HCT116 (cell line): ENCODE measurements around the gene ITPK1. TPM values are rescaled to one million over a fixed set of nuclear protein-coding genes. Genes with fewer than 3 reads are reported as not detected.

Source experiments
- ATAC-seq: fragments of 200-7000 bp; cut with Tn5 transposase; 2 replicates; pipeline ENCODE4 v1.9.1; 2020; ENCODE audit warnings: mild to moderate bottlenecking, moderate library complexity
- BruUV-seq: library from RNA; stranded (reverse); fragments of 400-500 nt; replicated peaks from 2 replicates; lab custom pipeline; 2021; lab: Mats Ljungman, UMichigan
- CTCF ChIA-PET: fragments of 300-600 bp; sonication (Branson Sonifier 250); formaldehyde crosslinking; loops from one replicate; lab custom pipeline; 2021; ENCODE audit warnings: antibody characterized with exemption; lab: Charles Lee
- POLR2A ChIA-PET: fragments of 300-600, 350-600 bp; sonication (Branson Sonifier 250); formaldehyde crosslinking; loops from one replicate; lab custom pipeline; 2021; ENCODE audit warnings: antibody characterized with exemption; lab: Charles Lee
- RAD21 ChIA-PET, 2 experiments: fragments of 300-600 bp; sonication (Branson Sonifier 250); formaldehyde crosslinking; loops; one replicate each; lab custom pipeline; 2023; ENCODE audit warnings: low total read pairs in 2 of 2; ENCODE audit not compliant: uncharacterized antibody in 2 of 2, unreplicated experiment in 2 of 2, low non-redundant PET in 1 of 2; lab: Charles Lee
- DNase-seq: peaks from one replicate; pipeline ENCODE4 v3.0.0-alpha.2; 2010; ENCODE audit warnings: low read depth, low spot score
- H2AFZ ChIP-seq: fragments of 200-600 bp; shearing (Covaris generic), sonication (generic); 2 replicates; pipeline ENCODE4 v1.6.1; 2017; ENCODE audit warnings: low read depth, mixed run types, mixed read lengths, antibody characterized with exemption, low read length; ENCODE audit not compliant: poor library complexity, severe bottlenecking
- H3K27ac ChIP-seq: 2 replicates; pipeline ENCODE4 v1.5.1; 2012; ENCODE audit warnings: low read depth, low read length
- H3K27me3 ChIP-seq: fragments of 200-600 bp; sonication (generic); 2 replicates; pipeline ENCODE4 v1.6.1; 2016; ENCODE audit warnings: mixed run types, low read length, mixed read lengths; ENCODE audit not compliant: insufficient read depth
- H3K36me3 ChIP-seq, 2 experiments: fragments of 200-500 bp in 1 of 2; fragments of 200-600 bp in 1 of 2; sonication (Bioruptor generic) in 1 of 2; sonication (generic) in 1 of 2; 2 replicates each; pipeline versions ENCODE4 v1.5.1 to v1.6.1; 2014 to 2016; ENCODE audit warnings: low read length in 2 of 2, inconsistent platforms in 1 of 2, mixed read lengths in 1 of 2, mixed run types in 1 of 2; ENCODE audit not compliant: insufficient read depth in 2 of 2, control insufficient read depth in 1 of 2
- H3K4me1 ChIP-seq, 2 experiments: fragments of 200-600 bp in 1 of 2; sonication (generic) in 1 of 2; 2 replicates each; pipeline versions ENCODE4 v1.5.1 to v1.6.1; 2012 to 2017; ENCODE audit warnings: low read length in 2 of 2, inconsistent platforms in 1 of 2, mild to moderate bottlenecking in 1 of 2, mixed read lengths in 1 of 2, mixed run types in 1 of 2, moderate library complexity in 1 of 2; ENCODE audit not compliant: insufficient read depth in 2 of 2, control insufficient read depth in 1 of 2
- H3K4me2 ChIP-seq: fragments of 200-600 bp; sonication (generic); 2 replicates; pipeline ENCODE4 v1.6.1; 2017; ENCODE audit warnings: mixed run types, low read length, mixed read lengths
- H3K4me3 ChIP-seq, 2 experiments: fragments of 200-600 bp in 1 of 2; sonication (generic) in 1 of 2; replicated peaks in 1 of 2; 2 replicates each; pipeline ENCODE4 v1.5.1; 2011 to 2016; ENCODE audit warnings: low read length in 2 of 2, control low read depth in 1 of 2, low read depth in 1 of 2, mild to moderate bottlenecking in 1 of 2, mixed read lengths in 1 of 2, mixed run types in 1 of 2
- H3K79me2 ChIP-seq: fragments of 200-600 bp; sonication (generic); 2 replicates; pipeline ENCODE4 v1.6.1; 2017; ENCODE audit warnings: mild to moderate bottlenecking, mixed run types, low read length, moderate library complexity, mixed read lengths; ENCODE audit not compliant: insufficient read depth
- H3K9ac ChIP-seq: fragments of 200-600 bp; sonication (generic); 2 replicates; pipeline ENCODE4 v1.6.1; 2016; ENCODE audit warnings: low read length, mixed read lengths
- H3K9me2 ChIP-seq: fragments of 200-600 bp; sonication (generic), shearing (Covaris generic); 2 replicates; pipeline ENCODE4 v1.6.1; 2017; ENCODE audit warnings: mixed run types, mild to moderate bottlenecking, moderate library complexity; ENCODE audit not compliant: insufficient read depth
- H3K9me3 ChIP-seq, 2 experiments: fragments of 200-500 bp in 1 of 2; fragments of 200-600 bp in 1 of 2; sonication (Bioruptor generic) in 1 of 2; sonication (generic) in 1 of 2; 2 replicates each; pipeline ENCODE4 v1.6.1; 2014 to 2017; ENCODE audit warnings: low read length in 2 of 2, mixed read lengths in 2 of 2, inconsistent platforms in 1 of 2, low read depth in 1 of 2, mild to moderate bottlenecking in 1 of 2, mixed run types in 1 of 2, moderate library complexity in 1 of 2; ENCODE audit not compliant: control insufficient read depth in 1 of 2, insufficient read depth in 1 of 2
- H4K20me1 ChIP-seq: fragments of 200-600 bp; sonication (generic), shearing (Covaris generic); 2 replicates; pipeline ENCODE4 v1.6.1; 2017; ENCODE audit warnings: mixed run types, mild to moderate bottlenecking, moderate library complexity; ENCODE audit not compliant: insufficient read depth
- CBX3 ChIP-seq: IDR thresholded peaks from 2 replicates; pipeline ENCODE4 v1.6.1; 2012; ENCODE audit warnings: low read depth
- CEBPB ChIP-seq: IDR thresholded peaks from 2 replicates; pipeline ENCODE4 v1.6.1; 2012; ENCODE audit warnings: low read depth
- ELF1 ChIP-seq: IDR thresholded peaks from 2 replicates; pipeline ENCODE4 v1.6.1; 2012; ENCODE audit warnings: low read depth, borderline replicate concordance
- POLR2AphosphoS5 ChIP-seq: IDR thresholded peaks from 2 replicates; pipeline ENCODE4 v1.6.1; 2011; ENCODE audit warnings: mild to moderate bottlenecking, low read depth, low read length, moderate library complexity
- intact Hi-C: fragments of 100-400 bp; cut with micrococcal nuclease; formaldehyde crosslinking; loops from 2 replicates; pipeline ENCODE4 v1.10.0; 2022
- total RNA-seq: library from RNA; stranded (reverse); gene quantifications from one replicate; pipeline ENCODE4 v1.2.1, GENCODE V29; 2021; ENCODE audit not compliant: unreplicated experiment
- TF ChIP-seq, protein P1 (sequence below): IDR thresholded peaks from 2 replicates; pipeline ENCODE4 v1.6.1; 2011; ENCODE audit warnings: mild to moderate bottlenecking, low read length, moderate library complexity; ENCODE audit not compliant: insufficient replicate concordance; ENCODE audit errors: extremely low read depth
- TF ChIP-seq, protein P2 (sequence below), 3 experiments: fragments of 200-600 bp in 1 of 3; sonication (generic) in 1 of 3; IDR thresholded peaks in 2 of 3; conservative IDR thresholded peaks in 1 of 3; 2 replicates each; pipeline ENCODE4 v1.5.1; 2012 to 2017; ENCODE audit warnings: low read depth in 2 of 3, low read length in 2 of 3, antibody characterized with exemption in 1 of 3, borderline replicate concordance in 1 of 3, control low read depth in 1 of 3, mild to moderate bottlenecking in 1 of 3, mixed read lengths in 1 of 3, mixed run types in 1 of 3, moderate library complexity in 1 of 3; ENCODE audit not compliant: insufficient read depth in 1 of 3

The ITPK1 gene
- total RNA-seq, 1 experiment from 2014 or later: 70.2 TPM

DNA sequence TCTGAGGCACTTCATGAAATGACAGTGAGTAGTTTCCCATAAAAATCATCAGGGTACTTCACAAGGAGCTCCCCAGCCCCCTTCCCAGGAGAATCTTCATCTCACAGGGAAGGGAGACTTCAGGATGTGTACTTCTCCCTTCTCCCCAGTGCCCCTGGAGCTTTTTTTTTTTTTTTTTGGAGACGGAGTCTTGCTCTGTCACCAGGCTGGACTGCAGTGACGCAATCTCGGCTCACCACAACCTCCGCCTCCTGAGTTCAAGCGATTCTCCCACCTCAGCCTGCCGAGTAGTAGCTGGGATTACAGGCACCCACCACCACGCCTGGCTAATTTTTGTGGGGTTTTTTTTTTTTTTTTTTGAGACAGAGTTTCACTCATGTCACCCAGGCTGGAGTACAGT lies 10.4 kb downstream of the ITPK1 start:
- Histone ChIP-seq H3K79me2 (peaks cover 77% of the 10 kb centered on the region), H3K9me2 (no peaks in the 10 kb centered on the region), H4K20me1 (no peaks in the 10 kb centered on the region), H3K9ac (no peak overlapping the region), H3K4me3 (no peak overlapping the region), H3K27ac (no peak overlapping the region), H3K27me3 (no peaks in the 10 kb centered on the region), H3K36me3 (no peaks in the 10 kb centered on the region; a peak in 1 of 4 replicates), H2AFZ (no peak overlapping the region), H3K4me1 (peaks cover 24 to 41% of the 10 kb centered on the region in 2 experiments), H3K4me2 (peak overlapping the region; percentile 44), H3K9me3 (no peaks in the 10 kb centered on the region)
- POLR2A ChIA-PET: interaction anchor here (1.2 to 1.5 kb wide), 2 partner anchors 8 to 10 kb away, joined by 3 to 4 read pairs; no protein-coding TSS in a partner anchor
- RAD21 ChIA-PET: no interaction called here
- BruUV-seq: no TSS peak
- intact Hi-C loops: no loop called here
- DNase-seq (no peak), ATAC-seq (peak; percentile 41; the same call in 1 of the 2 replicates)
- no peak for TF ChIP-seq ELF1
- peak; percentile 76 for TF ChIP-seq CEBPB
- no peak for TF ChIP-seq POLR2AphosphoS5
- TF ChIP-seq, protein P1, sequence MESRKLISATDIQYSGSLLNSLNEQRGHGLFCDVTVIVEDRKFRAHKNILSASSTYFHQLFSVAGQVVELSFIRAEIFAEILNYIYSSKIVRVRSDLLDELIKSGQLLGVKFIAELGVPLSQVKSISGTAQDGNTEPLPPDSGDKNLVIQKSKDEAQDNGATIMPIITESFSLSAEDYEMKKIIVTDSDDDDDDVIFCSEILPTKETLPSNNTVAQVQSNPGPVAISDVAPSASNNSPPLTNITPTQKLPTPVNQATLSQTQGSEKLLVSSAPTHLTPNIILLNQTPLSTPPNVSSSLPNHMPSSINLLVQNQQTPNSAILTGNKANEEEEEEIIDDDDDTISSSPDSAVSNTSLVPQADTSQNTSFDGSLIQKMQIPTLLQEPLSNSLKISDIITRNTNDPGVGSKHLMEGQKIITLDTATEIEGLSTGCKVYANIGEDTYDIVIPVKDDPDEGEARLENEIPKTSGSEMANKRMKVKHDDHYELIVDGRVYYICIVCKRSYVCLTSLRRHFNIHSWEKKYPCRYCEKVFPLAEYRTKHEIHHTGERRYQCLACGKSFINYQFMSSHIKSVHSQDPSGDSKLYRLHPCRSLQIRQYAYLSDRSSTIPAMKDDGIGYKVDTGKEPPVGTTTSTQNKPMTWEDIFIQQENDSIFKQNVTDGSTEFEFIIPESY: no peak
- CTCF ChIA-PET: interaction anchor here (1.1 to 1.5 kb wide), 2 partner anchors 8 to 11 kb away, joined by 3 to 6 read pairs; no protein-coding TSS in a partner anchor

DNA sequence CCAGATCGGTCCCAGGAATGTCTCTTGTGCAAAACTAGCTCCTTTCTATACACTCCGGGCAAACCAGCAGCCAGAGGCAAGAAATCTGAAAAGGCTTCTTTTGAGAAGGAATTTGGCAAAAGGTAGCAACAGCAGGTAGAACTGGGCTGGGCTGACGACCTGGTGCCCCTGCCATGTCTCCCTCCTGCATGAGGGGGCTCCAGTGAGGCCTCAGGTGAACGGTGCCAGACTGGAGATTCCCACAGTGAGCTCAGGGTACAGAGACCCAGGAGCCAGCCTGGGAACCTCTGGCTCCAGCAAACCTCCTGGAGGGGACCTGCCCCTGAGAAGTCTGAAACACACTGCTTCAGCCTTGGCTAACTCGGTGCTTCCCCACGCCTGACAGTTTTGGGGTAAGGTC lies 10.8 kb downstream of the ITPK1 start:
- no peaks in the 10 kb centered on the region for H3K27me3 ChIP-seq
- H3K9ac ChIP-seq: no peak overlapping the region
- no peaks in the 10 kb centered on the region for H4K20me1 ChIP-seq
- peaks cover 24 to 41% of the 10 kb centered on the region in 2 experiments for H3K4me1 ChIP-seq
- no peaks in the 10 kb centered on the region; a peak in 1 of 4 replicates for H3K36me3 ChIP-seq
- no peak overlapping the region for H2AFZ ChIP-seq
- TF ChIP-seq CBX3 (no peak), POLR2AphosphoS5 (no peak), CEBPB (no peak)
- TF ChIP-seq, protein P2, sequence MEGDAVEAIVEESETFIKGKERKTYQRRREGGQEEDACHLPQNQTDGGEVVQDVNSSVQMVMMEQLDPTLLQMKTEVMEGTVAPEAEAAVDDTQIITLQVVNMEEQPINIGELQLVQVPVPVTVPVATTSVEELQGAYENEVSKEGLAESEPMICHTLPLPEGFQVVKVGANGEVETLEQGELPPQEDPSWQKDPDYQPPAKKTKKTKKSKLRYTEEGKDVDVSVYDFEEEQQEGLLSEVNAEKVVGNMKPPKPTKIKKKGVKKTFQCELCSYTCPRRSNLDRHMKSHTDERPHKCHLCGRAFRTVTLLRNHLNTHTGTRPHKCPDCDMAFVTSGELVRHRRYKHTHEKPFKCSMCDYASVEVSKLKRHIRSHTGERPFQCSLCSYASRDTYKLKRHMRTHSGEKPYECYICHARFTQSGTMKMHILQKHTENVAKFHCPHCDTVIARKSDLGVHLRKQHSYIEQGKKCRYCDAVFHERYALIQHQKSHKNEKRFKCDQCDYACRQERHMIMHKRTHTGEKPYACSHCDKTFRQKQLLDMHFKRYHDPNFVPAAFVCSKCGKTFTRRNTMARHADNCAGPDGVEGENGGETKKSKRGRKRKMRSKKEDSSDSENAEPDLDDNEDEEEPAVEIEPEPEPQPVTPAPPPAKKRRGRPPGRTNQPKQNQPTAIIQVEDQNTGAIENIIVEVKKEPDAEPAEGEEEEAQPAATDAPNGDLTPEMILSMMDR (IDR thresholded peaks at IDR 0.05 in 2 of 3, conservative IDR thresholded peaks at IDR 0.05 in 1 of 3; ENCODE audit: borderline replicate concordance in 1 of 3, insufficient read depth in 1 of 3, low read depth in 2 of 3, low read length in 2 of 3): peak in 2 of 3 experiments; percentile 31 to 32; a peak in 2 of 6 replicates
- no peaks in the 10 kb centered on the region for H3K9me2 ChIP-seq
- H3K79me2 ChIP-seq: peaks cover 73% of the 10 kb centered on the region
- ChIA-PET CTCF (interaction anchor here (1.1 to 1.5 kb wide), 2 partner anchors 9 to 10 kb away, joined by 3 to 6 read pairs; no protein-coding TSS in a partner anchor), RAD21 (no interaction called here), POLR2A (interaction anchor here (1.2 to 1.5 kb wide), 2 partner anchors 8 to 10 kb away, joined by 3 to 4 read pairs; no protein-coding TSS in a partner anchor)
- DNase-seq (no peak), ATAC-seq (peak; percentile 75)
- no peak overlapping the region for H3K4me3 ChIP-seq
- intact Hi-C loops: no loop called here
- peak overlapping the region; percentile 44 for H3K4me2 ChIP-seq
- BruUV-seq: no TSS peak
- no peaks in the 10 kb centered on the region for H3K9me3 ChIP-seq
- H3K27ac ChIP-seq: no peak overlapping the region
